Astrocyte (in vitro differentiated cells and primary cell): ENCODE results near the gene MCF2L. TPM values are rescaled to one million over a fixed set of nuclear protein-coding genes. Genes with fewer than 3 reads are reported as not detected.

ENCODE experiments used
- DNase-seq: peaks from one replicate; pipeline ENCODE4 v3.0.0-alpha.2; 2010; ENCODE audit warnings: low read depth
- FAIRE-seq: peaks from 2 replicates; lab custom pipeline; 2011; peaks lifted over from hg19 to GRCh38; lab: Jason Lieb, UNC
- H2AFZ ChIP-seq: 2 replicates; pipeline ENCODE4 v1.6.0; 2012; ENCODE audit warnings: low read depth, low read length, inconsistent platforms
- H3K27ac ChIP-seq: 2 replicates; pipeline ENCODE4 v1.5.1; 2011; ENCODE audit warnings: low read depth, low read length, inconsistent platforms
- H3K27me3 ChIP-seq: 2 replicates; pipeline ENCODE4 v1.6.0; 2011; ENCODE audit warnings: low read length, inconsistent platforms; ENCODE audit not compliant: insufficient read depth
- H3K36me3 ChIP-seq: 2 replicates; pipeline ENCODE4 v1.5.1; 2011; ENCODE audit warnings: low read length, inconsistent platforms; ENCODE audit not compliant: insufficient read depth
- H3K4me1 ChIP-seq: 2 replicates; pipeline ENCODE4 v1.5.1; 2011; ENCODE audit warnings: low read length, inconsistent platforms; ENCODE audit not compliant: insufficient read depth
- H3K4me2 ChIP-seq: 2 replicates; pipeline ENCODE4 v1.6.0; 2012; ENCODE audit warnings: low read length, inconsistent platforms
- H3K4me3 ChIP-seq: 2 replicates; pipeline ENCODE4 v1.5.1; 2011; ENCODE audit warnings: low read depth, mild to moderate bottlenecking, low read length, inconsistent platforms; ENCODE audit not compliant: insufficient read depth
- H3K79me2 ChIP-seq: 2 replicates; pipeline ENCODE4 v1.6.0; 2012; ENCODE audit warnings: mild to moderate bottlenecking, low read length, inconsistent platforms; ENCODE audit not compliant: insufficient read depth
- H3K9ac ChIP-seq: 2 replicates; pipeline ENCODE4 v1.6.0; 2012; ENCODE audit warnings: mild to moderate bottlenecking, low read length, inconsistent platforms
- H3K9me3 ChIP-seq: 2 replicates; pipeline ENCODE4 v1.5.1; 2012; ENCODE audit warnings: low read depth, mild to moderate bottlenecking, low read length, inconsistent platforms; ENCODE audit not compliant: insufficient read depth
- H4K20me1 ChIP-seq: 2 replicates; pipeline ENCODE4 v1.6.0; 2012; ENCODE audit warnings: low read length, inconsistent platforms; ENCODE audit not compliant: insufficient read depth
- H3K27ac Mint-ChIP-seq: one replicate; pipeline ENCODE4 v1.8.0; 2021; ENCODE audit warnings: mild to moderate bottlenecking, mixed read lengths; ENCODE audit not compliant: unreplicated experiment
- H3K27me3 Mint-ChIP-seq: one replicate; pipeline ENCODE4 v1.8.0; 2021; ENCODE audit warnings: low read depth, mixed read lengths; ENCODE audit not compliant: unreplicated experiment
- H3K36me3 Mint-ChIP-seq: one replicate; pipeline ENCODE4 v1.8.0; 2021; ENCODE audit warnings: low read depth, mixed read lengths; ENCODE audit not compliant: unreplicated experiment
- H3K4me1 Mint-ChIP-seq: one replicate; pipeline ENCODE4 v1.8.0; 2021; ENCODE audit warnings: low read depth, mixed read lengths; ENCODE audit not compliant: unreplicated experiment
- H3K4me3 Mint-ChIP-seq: one replicate; pipeline ENCODE4 v1.8.0; 2021; ENCODE audit warnings: mild to moderate bottlenecking, moderate library complexity, mixed read lengths; ENCODE audit not compliant: unreplicated experiment
- H3K9me3 Mint-ChIP-seq: one replicate; pipeline ENCODE4 v1.8.0; 2021; ENCODE audit warnings: mild to moderate bottlenecking, mixed read lengths; ENCODE audit not compliant: unreplicated experiment
- EZH2 ChIP-seq: IDR thresholded peaks from 2 replicates; pipeline ENCODE4 v1.6.1; 2012; ENCODE audit warnings: mild to moderate bottlenecking, low read length, inconsistent platforms; ENCODE audit not compliant: insufficient read depth
- total RNA-seq: library from RNA; stranded (reverse); gene quantifications from 2 replicates; pipeline ENCODE4 v1.2.1, GENCODE V29; 2021
- TF ChIP-seq, protein P1 (sequence below): IDR thresholded peaks from 2 replicates; pipeline ENCODE4 v1.5.1; 2011; ENCODE audit warnings: low read depth, mild to moderate bottlenecking, inconsistent platforms, low read length, moderate library complexity; ENCODE audit not compliant: insufficient read depth

The MCF2L gene
- total RNA-seq, 1 donor from 2014 or later = 3.4 TPM

- no peak for DNase-seq
- H3K36me3 ChIP-seq = no peaks in the 10 kb centered on the region
- H3K9me3 ChIP-seq = no peaks in the 10 kb centered on the region
- H3K36me3 Mint-ChIP-seq = peaks cover 10% of the 10 kb centered on the region
- H3K4me3 Mint-ChIP-seq = no peak overlapping the region
- peaks cover 6% of the 10 kb centered on the region for H3K9me3 Mint-ChIP-seq
- no peak overlapping the region for H3K4me2 ChIP-seq
- H3K27ac ChIP-seq = no peak overlapping the region
- peaks cover 60% of the 10 kb centered on the region for H3K27me3 Mint-ChIP-seq
- no peak overlapping the region for H3K27ac Mint-ChIP-seq
- peaks cover 5% of the 10 kb centered on the region for H3K27me3 ChIP-seq
- TF ChIP-seq, protein P1, sequence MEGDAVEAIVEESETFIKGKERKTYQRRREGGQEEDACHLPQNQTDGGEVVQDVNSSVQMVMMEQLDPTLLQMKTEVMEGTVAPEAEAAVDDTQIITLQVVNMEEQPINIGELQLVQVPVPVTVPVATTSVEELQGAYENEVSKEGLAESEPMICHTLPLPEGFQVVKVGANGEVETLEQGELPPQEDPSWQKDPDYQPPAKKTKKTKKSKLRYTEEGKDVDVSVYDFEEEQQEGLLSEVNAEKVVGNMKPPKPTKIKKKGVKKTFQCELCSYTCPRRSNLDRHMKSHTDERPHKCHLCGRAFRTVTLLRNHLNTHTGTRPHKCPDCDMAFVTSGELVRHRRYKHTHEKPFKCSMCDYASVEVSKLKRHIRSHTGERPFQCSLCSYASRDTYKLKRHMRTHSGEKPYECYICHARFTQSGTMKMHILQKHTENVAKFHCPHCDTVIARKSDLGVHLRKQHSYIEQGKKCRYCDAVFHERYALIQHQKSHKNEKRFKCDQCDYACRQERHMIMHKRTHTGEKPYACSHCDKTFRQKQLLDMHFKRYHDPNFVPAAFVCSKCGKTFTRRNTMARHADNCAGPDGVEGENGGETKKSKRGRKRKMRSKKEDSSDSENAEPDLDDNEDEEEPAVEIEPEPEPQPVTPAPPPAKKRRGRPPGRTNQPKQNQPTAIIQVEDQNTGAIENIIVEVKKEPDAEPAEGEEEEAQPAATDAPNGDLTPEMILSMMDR = no peak
- no peak for TF ChIP-seq EZH2
- FAIRE-seq = no peak
- no peaks in the 10 kb centered on the region for H3K4me1 Mint-ChIP-seq
- H3K4me1 ChIP-seq = no peaks in the 10 kb centered on the region
- H3K79me2 ChIP-seq = no peaks in the 10 kb centered on the region
- H3K9ac ChIP-seq = no peak overlapping the region
- H3K4me3 ChIP-seq = no peak overlapping the region
- no peaks in the 10 kb centered on the region for H4K20me1 ChIP-seq
- H2AFZ ChIP-seq = no peak overlapping the region
These were observed 17.5 kb downstream of the MCF2L start for GRCh38 chr13:112986470-112986869.

GRCh38 chr13:112986946-112987681 is 18.1 kb downstream of the MCF2L start:
- no peaks in the 10 kb centered on the region for H3K4me1 ChIP-seq
- Mint-ChIP-seq H3K4me1 (no peaks in the 10 kb centered on the region), H3K27ac (no peak overlapping the region), H3K27me3 (peaks cover 59% of the 10 kb centered on the region), H3K4me3 (no peak overlapping the region), H3K9me3 (peaks cover 6% of the 10 kb centered on the region), H3K36me3 (peaks cover 10% of the 10 kb centered on the region)
- no peak overlapping the region for H3K27ac ChIP-seq
- no peak overlapping the region for H3K4me3 ChIP-seq
- FAIRE-seq (no peak), DNase-seq (no peak)
- H3K79me2 ChIP-seq = no peaks in the 10 kb centered on the region
- no peaks in the 10 kb centered on the region for H4K20me1 ChIP-seq
- no peak overlapping the region for H3K4me2 ChIP-seq
- H3K9ac ChIP-seq = no peak overlapping the region
- no peaks in the 10 kb centered on the region for H3K36me3 ChIP-seq
- H2AFZ ChIP-seq = no peak overlapping the region
- no peaks in the 10 kb centered on the region for H3K9me3 ChIP-seq
- peaks cover 5% of the 10 kb centered on the region for H3K27me3 ChIP-seq
- no peak for TF ChIP-seq EZH2
- TF ChIP-seq, protein P1 = no peak

GRCh38 chr13:112987682-112988024 is 18.6 kb downstream of the MCF2L start:
- H3K4me2 ChIP-seq = no peak overlapping the region
- no peaks in the 10 kb centered on the region for H3K4me1 ChIP-seq
- H3K79me2 ChIP-seq = no peaks in the 10 kb centered on the region
- Mint-ChIP-seq H3K27ac (no peak overlapping the region), H3K36me3 (peaks cover 10% of the 10 kb centered on the region), H3K27me3 (peaks cover 59% of the 10 kb centered on the region), H3K9me3 (peaks cover 6% of the 10 kb centered on the region), H3K4me1 (no peaks in the 10 kb centered on the region), H3K4me3 (no peak overlapping the region)
- TF ChIP-seq, protein P1 = no peak
- TF ChIP-seq EZH2 = no peak
- no peak overlapping the region for H3K9ac ChIP-seq
- no peak overlapping the region for H2AFZ ChIP-seq
- DNase-seq = no peak
- H3K36me3 ChIP-seq = no peaks in the 10 kb centered on the region
- H3K4me3 ChIP-seq = no peak overlapping the region
- FAIRE-seq = no peak
- H3K27me3 ChIP-seq = peaks cover 5% of the 10 kb centered on the region
- H3K9me3 ChIP-seq = no peaks in the 10 kb centered on the region
- H3K27ac ChIP-seq = no peak overlapping the region
- H4K20me1 ChIP-seq = no peaks in the 10 kb centered on the region
